CD4-positive, alpha-beta T cell treated with Interleukin-15 for 1 hour (primary cell): ENCODE results near the gene WDR6.
A peak's percentile ranks its signal among the peaks of the same experiment; 100 is the strongest.

ENCODE experiments used
- DNase-seq: peaks from one replicate; pipeline ENCODE4 v3.0.0-alpha.2; 2020

The WDR6 gene

DNA sequence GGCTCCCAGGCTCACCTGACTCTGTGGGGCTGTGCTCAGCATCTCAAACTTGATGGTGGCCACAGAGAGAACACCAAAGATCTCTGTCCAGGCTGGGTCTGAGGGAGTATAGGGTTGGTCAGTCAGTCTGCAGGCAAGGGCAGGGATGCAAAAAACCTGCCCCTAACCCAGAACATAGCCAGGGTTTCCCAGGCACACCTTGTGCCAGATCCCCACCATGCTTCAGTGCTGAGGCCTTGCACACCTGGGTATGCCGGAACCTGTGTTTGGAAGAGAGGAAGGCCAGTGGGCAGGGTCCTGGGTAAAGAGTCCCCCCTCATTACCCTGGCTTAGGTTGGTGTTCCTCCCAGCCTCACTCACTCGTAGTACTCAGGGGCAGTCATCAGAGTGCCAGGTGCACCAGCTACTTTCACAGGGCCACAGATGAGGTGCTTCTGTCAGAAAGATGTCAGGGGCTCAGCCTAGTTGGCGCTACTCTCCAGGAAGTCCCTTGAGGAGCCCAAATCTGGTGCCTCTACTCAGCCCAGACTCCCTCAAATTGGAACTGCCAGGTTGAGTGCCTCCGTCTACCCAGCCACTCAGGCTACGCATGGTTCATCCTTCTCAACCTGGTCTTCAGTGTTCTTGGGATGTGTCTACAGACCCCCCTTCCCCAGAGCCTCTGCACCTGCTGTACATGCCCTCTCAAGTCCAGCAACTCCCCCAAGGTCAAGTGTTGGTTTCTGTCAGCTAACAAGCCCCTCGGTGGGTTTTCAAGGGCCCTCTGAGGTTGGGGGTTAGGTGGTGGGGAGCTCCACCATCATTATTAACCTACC lies 9.4 kb downstream of the WDR6 start:
- DNase-seq, result no peak

DNA sequence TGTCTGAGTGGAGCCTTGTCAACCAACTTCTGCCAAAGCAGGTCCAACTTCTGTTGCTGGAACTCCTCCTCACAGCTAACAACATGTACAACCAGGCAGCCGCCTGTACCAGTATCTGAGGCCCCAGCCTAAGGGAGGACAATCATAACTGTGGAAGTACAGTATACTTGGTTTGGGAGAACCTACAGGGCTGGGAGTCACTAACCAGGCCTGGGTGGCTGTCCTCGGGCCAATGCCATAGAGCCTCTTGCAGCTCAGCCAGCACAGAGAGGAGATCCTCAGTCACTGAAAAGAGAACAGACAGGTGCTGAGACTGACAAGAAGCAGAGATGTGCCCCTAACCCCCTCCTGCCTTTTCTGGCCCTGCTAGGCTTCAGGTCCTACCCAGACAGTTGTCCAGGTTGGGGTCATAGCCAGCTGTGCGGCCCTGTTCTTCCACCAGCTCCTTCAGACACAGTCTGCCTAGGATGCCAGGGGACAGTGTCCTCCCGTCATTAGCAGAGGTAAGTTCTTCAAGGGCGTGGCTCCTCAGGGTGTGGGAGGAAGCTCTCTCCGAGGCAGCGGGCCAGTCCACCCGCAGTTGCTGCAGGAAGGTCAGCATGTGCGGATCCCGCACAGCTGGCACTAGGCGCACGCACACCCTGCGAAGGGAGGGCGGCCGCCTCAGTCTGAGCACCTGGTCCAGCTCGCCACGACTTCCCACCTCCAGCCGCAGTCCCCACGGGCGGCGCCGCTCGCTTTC lies 10.2 kb downstream of the WDR6 start:
- DNase-seq, result no peak

DNA sequence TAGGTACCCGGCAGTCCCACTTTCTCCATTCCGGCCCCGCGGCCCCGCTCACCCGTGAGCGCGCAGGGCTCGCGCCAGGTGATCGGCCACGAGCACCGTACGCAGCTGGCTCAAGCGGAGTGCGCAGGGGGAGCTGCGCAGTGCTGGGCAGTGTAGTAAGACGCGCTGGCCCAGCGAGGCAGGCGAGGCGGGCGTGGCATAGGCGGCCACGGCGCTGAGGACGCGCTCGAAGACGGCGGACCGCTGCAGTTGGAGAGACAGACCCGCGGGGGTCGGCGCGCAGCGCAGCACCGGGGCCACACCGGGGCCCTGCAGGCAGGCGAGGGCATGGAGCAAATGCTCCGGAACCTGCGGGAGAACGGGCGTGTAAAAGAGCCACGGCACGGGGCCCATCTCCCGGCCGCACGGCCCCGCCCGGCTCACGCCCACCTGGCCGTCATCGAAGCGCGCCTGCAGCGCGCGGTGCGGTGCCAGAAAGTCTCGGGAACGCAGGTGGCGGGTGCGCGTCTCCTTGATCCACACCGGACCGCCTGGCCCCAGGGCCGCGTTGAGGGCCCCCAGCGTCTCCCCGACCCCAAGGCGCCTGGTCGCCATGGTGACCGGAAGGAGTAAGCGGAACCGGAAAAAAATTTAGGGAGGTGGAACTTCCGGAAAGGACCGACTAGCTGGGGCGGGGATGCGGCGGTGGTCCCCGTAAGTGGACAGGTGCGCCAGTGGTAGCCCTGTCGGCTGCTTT lies 10.9 kb downstream of the WDR6 start, which contains the start of gene DALRD3:
DALRD3 (minus strand) TSS at position 610 of the 736 bp plus-strand sequence; CDS start at position 594, 16 bp downstream.
- DNase-seq, result peak; percentile 57

DNA sequence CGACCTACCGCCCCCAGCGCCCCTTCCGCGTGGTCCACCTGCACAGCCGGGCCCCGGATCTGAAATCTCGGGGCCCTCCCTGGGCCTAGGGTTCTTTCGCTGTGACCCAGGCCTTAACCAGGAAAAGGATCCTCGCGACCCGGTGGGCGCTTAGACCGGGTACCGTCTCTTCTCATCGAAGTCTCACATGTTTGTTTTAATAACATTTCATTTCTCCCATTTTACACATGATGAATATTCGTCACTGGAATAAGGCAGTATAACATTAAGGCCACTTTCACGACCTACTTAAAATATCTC lies 11.5 kb downstream of the WDR6 start:
- no peak for DNase-seq

DNA sequence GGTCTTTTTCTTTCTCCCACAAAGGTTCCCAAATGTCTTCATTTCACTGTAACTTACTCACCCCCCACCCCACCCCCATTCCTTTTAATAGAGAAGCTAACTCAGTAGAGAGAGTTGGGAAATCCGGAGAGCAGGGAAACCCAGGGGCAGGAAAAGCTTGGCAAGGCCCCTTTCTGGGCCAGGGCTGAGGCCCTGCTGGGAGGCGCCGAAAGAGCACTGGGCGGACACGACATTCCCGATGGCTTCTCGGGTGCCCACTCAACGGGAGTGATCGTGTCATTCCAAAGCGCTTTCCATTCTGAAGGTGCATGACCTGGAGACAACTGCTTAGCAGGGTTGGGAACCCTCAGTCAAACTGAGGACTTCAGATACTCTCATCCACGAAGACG lies 12.7 kb downstream of the WDR6 start:
- no peak for DNase-seq

DNA sequence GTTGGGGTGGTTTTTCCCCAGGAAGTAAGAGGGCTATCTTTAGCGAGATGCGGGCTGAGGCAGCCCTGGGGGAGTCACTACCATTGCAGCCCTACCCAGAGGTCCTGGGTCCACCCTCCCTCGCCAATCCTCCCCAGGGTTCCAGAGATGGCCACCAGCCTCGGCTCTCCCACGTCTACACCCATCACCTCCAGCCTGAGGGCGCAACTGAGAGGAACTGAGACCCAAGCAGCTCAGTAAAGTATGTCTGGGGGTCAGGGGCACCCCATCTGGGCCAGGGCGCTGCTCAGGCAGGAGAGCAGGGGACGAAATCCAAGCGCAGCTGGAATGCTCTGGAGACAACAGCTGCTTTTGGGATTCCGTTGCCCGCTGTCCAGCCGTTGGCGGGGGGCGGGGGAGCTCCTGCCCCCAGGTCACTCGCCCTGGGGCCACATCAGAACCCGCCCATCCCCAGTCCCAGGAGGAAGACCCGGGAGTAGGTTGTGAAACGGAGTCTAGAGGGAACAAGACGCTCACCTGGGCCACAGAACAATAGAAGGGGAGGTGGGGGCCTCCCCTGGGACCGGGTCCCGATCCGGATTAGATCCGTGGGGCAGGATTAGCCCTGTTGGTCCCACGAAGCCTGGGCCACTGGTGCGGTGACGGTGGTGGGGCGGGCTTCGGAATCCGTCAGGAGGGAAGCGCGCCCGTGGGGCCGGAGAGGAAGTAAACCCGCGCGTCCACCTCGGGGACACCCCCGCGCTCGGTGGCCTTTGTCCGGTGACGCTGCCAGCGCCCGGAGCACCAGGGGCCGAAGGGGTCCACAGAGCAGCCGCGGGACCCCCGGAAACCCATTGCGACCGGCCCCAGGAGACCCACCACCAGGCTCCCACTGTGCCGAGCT lies 13.4 kb downstream of the WDR6 start:
- peak; percentile 51 for DNase-seq

DNA sequence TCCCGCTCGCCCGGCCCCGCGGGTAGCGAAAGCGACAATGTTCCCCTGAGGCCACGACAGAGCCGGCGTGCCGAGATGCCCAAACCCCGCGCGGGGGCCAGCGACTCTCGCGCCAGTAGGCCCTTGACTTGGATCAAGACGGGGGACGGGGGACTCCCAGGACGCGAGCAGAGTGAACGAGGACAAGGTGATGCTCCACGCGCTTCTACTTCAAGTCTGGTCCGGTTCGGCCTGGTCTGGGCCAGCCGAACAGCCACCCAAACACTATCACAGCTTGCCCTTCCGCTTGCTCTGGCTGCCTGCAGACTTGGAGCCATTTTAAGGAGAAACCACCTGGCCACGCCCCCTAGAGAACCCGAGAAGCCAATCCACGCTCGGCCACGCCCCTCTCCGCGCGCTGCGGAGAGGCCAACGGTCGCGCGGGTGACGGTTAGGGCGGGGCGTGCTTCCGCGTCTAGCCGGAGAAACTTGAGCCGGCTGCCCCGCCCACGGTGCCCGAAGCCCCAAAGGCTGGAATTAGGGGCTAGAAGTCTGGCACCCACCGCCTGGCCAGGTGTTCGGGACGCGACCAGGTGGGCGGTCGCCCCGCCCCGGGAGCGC lies 14.1 kb downstream of the WDR6 start:
- peak; percentile 98 for DNase-seq

DNA sequence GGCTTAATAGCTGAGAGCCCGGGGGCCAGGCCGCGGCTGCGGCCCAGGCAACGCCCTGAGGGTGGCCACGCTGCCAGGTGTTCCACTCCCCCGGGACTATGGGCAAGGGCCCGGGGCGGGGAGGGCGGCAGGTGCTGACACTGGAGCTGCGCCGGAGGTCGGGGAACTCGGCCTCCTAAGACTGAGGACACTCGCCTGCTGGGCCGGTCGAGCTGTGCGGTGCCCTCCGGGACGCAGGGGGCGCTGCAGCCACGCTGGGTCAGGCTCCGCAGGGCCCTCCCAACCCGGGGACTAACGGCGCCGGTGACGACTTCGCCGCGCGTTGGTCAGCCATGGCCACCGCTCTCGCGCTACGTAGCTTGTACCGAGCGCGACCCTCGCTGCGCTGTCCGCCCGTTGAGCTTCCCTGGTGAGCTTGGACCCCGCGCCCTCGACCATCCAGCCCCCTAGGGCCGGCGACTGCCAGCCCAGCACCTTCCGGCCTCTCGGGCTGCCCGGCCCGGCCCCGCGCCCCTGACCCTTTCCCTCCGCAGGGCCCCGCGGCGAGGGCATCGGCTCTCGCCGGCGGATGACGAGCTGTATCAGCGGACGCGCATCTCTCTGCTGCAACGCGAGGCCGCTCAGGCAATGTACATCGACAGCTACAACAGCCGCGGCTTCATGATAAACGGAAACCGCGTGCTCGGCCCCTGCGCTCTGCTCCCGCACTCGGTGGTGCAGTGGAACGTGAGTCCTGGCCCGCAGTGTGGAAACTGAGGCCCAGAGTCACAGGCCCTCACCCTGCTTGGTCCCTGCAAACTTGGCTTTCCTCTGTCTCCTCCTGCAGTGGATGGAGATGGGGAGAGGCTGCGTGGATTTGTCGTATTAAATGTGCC lies 14.9 kb downstream of the WDR6 start, which contains the start of gene NDUFAF3:
NDUFAF3 (plus strand) TSS at position 309 of the 875 bp plus-strand sequence; CDS start at position 333, 24 bp downstream.
- DNase-seq, result peak; percentile 93

DNA sequence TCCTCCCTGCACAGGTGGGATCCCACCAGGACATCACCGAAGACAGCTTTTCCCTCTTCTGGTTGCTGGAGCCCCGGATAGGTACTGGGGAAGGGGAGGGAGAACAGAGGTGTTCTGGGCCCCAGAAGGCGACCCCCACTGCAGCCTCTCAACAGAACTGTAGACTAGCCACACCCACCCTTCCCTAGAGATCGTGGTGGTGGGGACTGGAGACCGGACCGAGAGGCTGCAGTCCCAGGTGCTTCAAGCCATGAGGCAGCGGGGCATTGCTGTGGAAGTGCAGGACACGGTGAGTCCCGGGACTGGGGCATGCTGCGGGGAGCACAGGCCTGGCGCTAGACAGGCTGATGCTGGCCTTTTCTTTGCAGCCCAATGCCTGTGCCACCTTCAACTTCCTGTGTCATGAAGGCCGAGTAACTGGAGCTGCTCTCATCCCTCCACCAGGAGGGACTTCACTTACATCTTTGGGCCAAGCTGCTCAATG lies 15.5 kb downstream of the WDR6 start:
- no peak for DNase-seq

DNA sequence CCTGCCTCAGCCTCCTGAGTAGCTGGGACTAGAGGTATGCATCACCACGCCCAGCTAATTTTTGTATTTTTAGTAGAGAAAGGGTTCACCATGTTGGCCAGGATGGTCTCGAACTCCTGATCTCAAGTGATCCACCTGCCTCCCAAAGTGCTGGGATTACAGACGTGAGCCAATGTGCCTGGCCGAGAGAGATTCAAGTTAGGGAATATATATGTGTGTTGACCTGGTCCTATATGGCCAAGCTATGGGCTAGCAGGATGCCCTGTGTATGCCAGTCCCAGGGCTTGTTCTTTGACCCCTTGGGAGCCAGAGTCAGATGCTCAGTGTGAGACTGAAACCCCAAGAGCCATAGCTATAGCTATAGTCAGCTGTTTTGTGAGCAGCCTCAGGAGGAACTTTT lies 16.6 kb downstream of the WDR6 start:
- no peak for DNase-seq

DNA sequence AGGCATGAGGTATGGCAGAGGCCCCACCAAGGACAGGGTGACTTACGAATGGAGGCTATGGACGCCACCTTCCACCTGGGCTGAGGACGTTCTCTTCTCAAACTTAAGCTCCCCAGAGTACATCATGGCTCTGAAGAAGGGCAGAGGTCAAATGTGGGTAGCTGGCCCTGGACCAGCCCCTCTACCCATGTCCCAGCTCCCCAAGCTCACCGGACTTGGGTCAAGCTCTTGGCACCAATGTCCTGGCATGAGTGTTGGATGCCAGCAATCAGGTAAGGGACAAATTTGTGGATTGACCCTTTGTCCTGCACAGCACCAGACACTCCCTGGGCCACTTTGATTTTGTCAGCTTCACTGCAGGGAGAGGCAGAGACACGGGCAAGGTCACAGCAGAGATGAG lies 17.3 kb downstream of the WDR6 start:
- DNase-seq, result no peak

DNA sequence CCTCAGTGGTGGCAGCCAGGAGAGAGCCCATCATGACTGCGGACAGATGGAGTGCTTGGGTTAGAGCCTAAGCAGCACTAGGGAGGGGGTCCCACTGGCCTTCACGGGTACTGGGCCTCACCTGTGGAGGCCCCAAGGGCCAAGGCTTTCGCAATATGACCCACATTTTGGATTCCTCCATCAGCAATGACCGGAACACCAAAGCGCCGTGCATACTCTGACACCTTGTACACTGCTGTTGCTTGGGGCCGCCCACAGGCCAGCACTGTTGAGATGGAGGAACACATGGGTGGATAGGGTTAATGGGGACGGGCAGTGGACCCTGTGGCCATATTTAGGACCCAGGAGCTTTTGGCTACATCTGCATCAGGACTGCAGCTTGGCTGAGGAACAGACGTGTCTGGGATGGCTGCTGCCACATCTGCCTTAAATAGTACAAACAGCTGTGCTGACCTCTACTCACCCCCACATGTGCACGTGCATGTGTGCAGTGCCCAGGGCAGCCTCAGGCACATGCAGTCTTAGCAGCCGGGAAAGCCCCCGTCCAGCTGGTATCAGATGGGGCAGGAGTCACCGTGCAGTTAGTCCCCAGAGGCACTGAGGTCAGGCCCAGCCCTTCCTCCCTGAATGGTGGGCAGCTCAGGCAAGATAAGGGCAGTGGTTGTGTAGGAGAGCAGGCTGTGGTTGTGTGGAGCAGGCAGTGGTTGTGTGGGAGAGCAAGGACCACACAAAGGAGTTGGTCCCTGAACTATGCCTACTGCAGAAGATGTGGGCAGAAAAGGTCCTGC lies 18.0 kb downstream of the WDR6 start:
- DNase-seq, result peak; percentile 37

DNA sequence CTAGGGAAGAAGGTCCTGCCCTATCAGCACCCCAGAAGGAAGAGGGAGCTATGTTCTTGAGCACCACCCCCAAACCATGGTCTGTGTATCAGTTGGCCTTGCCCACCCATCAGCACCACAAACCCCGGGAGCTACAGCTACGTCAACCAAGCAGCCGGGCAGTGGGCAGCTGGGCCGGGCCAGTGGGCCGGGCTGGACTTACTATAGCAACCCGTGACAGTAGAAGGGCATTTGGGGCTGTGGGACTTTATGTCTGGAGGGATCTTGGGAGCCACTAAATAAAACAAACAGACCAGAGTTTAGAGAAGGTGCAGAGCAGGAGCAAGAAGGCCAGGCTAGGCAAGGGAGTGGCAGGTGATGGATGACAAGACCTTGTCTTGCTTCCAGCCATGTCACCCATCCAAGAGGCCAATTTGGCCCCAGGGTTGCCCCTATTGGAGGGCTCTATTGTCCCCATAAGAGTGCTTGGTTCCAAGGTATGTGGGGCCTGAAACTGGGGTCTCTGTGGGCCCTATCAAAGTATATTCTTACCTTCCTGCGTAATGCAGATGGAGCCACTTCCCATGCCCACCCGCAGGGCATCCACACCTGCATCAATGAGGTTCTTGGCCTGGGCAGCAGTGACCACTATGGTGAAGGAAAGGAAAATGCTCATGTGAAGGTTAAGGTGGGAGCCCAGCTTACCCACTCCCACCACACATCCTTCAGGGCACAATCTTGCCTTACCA lies 18.8 kb downstream of the WDR6 start:
- no peak for DNase-seq

DNA sequence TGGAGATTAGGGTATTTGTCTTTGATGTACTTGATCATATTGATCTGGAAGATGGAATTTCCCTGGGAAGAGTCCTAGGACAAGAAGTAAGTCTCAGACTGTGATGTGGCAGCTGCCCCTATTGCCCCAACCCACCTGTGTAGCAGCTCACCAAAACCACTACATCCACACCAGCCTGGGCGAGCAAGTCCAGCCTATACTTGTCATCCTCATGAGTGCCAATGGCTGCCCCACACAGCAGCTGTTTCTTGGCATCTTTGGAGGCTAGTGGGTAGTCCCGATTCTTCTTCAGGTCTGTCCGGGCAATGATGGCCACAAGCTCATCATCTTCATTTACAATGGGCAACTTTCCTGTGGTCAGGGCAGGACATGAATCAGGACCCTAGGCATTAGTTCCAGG lies 19.3 kb downstream of the WDR6 start:
- DNase-seq, result no peak

DNA sequence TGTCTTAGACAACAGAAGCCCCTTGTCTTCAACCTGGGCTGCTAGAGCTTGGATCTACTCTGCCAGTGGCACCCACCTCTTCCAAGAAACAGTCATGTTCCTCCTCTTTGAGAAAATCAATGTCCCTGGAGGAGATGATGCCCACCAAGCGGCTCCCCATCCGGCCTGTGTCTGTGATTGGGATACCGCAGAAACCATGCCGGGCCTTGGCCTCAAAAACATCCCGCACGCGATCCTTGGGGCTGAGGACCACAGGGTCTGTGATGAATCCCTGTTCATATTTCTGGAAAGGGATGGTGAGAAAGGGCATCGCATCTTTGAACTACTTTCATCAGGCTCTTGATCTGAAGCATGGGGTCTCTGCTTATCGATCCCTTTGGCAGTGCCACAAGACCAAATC lies 20.4 kb downstream of the WDR6 start:
- no peak for DNase-seq

DNA sequence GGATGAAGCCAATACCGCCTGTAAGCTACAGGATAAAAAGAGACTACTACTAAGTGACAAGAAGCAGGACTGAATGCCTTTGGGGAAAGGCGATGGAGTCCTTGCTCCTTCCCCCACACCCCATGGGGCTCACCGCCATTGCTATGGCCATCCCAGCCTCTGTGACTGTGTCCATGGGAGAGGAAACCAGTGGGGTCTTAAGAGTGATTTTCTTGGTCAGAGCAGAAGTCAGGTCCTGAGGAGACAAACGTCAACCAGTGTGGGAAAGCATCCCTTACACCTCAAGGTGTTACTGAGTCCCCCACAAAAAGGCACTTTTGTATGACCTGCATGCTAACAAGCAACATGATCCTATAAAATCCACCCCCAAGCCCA lies 21.1 kb downstream of the WDR6 start:
- DNase-seq, result no peak

DNA sequence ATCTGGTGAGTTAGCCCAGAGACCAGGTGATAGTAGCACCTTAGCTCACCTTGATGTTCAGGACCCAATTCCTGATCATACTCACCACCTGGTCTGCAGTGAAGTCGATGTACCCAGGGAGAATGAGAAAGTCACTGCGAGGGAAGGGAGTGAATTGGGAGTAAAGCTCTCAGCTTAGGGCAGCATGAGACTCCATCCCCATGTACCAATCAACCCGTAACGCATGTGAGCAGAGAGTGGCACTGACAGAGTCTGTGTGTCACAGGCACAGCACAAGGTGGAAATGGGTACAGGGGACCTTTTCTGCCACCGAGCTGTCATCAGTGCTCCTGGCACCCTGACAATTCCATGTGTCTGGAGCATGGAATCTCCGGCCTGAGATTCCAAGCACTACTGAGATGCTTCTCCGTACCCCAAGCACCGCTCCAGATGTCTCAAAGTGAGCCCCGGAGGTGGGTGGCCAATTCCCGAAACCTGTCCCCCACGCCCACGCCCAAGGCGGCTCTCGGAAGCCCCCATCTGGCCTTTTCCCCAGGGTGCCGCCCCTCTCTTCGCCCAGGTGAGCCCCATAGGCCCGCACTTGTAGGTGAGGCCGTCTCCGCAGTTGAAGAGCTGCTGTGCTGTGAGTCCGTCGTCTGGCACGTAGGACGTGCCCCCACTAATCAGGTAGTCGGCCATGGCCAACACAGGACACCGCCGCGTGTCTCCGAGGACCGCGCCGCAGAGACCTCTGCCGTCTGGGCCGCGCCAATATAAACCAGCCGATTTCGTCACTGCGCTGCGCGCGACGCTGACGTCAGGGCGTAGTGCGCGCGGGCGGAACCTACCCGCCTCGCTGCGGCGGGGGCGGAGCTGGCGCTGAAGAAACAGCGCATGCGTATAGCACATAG lies 21.7 kb downstream of the WDR6 start, which contains the start of gene IMPDH2:
IMPDH2 (minus strand) TSS at position 726 of the 890 bp plus-strand sequence; CDS start at position 678, 48 bp downstream.
- peak; percentile 95 for DNase-seq

DNA sequence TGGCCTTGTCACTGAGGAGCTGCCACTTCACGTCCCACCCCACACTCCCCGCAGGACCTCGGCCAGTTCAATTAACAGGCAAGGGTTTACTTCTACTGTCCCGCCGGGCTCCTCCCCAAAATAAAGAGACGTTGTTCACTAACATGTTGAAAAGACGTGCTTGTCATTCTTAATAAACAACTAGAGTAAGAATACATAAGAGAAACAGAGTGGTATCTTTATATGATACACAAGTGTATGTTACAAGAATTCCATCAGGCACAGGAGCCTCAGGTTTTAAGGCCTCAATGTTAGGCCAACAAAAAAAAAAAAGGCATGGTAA lies 22.3 kb downstream of the WDR6 start:
- DNase-seq, result no peak
